DND-41 (cell line): ENCODE results near the gene FLRT2.

ENCODE experiments used
- EZH2 ChIP-seq: IDR thresholded peaks from 3 replicates; pipeline ENCODE4 v1.6.1; 2012; ENCODE audit warnings: borderline replicate concordance, low read depth, mild to moderate bottlenecking, moderate library complexity, low read length, inconsistent platforms; ENCODE audit not compliant: severe bottlenecking
- TF ChIP-seq, protein P1 (sequence below): IDR thresholded peaks from 2 replicates; pipeline ENCODE4 v1.5.1; 2012; ENCODE audit warnings: borderline replicate concordance, low read length, moderate library complexity, mild to moderate bottlenecking; ENCODE audit not compliant: poor library complexity, severe bottlenecking; ENCODE audit errors: extremely low read depth

DNA sequence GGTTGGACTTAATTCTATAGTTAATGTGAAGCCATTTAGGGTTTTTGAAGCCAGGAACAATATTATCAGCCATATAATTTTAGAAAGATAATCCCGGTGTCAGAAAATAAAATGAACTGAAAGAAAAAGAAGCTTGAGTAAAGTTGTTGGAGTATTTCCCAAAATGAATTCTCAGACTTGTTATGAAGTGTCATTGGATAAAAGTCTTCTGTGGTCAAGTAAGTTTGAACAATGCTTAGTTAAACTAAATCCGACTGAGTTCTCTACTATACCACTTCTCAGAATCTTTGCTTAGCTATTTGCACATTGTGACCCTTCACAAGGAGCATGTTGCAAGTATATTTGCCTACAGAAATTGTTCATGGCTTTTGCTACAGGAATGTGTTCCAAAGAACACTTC, 17.5 kb upstream of the FLRT2 start:
- TF ChIP-seq, protein P1, sequence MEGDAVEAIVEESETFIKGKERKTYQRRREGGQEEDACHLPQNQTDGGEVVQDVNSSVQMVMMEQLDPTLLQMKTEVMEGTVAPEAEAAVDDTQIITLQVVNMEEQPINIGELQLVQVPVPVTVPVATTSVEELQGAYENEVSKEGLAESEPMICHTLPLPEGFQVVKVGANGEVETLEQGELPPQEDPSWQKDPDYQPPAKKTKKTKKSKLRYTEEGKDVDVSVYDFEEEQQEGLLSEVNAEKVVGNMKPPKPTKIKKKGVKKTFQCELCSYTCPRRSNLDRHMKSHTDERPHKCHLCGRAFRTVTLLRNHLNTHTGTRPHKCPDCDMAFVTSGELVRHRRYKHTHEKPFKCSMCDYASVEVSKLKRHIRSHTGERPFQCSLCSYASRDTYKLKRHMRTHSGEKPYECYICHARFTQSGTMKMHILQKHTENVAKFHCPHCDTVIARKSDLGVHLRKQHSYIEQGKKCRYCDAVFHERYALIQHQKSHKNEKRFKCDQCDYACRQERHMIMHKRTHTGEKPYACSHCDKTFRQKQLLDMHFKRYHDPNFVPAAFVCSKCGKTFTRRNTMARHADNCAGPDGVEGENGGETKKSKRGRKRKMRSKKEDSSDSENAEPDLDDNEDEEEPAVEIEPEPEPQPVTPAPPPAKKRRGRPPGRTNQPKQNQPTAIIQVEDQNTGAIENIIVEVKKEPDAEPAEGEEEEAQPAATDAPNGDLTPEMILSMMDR: no peak
- TF ChIP-seq EZH2: no peak
